ENCODE results near the gene KCNC2. TPM values are rescaled to one million over a fixed set of nuclear protein-coding genes. Genes with fewer than 3 reads are reported as not detected.

Gene KCNC2
- total RNA-seq, 1 donor from 2014 or later: not detected

Other genes with a start within 250 kb of the KCNC2 start
- 0.54 and 1.5 TPM in 2 replicates for gene CAPS2, start 120.5 kb upstream of the KCNC2 start, total RNA-seq
- gene GLIPR1L1, start 124.8 kb upstream of the KCNC2 start, total RNA-seq: not detected in 2 replicates
- gene GLIPR1L2, start 181.2 kb upstream of the KCNC2 start, total RNA-seq: 0.36 TPM in 1 of 2 replicates, not detected in the other

Measured in activated CD4-positive, alpha-beta T cell treated with anti-CD3 and anti-CD28 coated beads, Interleukin-2, amount 10 ng/mL, durations not matched to agents 24 days and 14 days (primary cell).